T1000 (cell line): ENCODE data around the gene CTSE.
"Not testable (repeated sequence)": the region's sequence is repeated elsewhere in the genome, so short reads cannot be mapped to it uniquely, and the experiment has no call there.

Experiments
- DNase-seq: peaks from one replicate; lab custom pipeline; 2025; ENCODE audit warnings: mixed read lengths; lab: John Stamatoyannopoulos, UW

CTSE gene

GRCh38 chr1:206023695-206024094 lies at the start of gene CTSE:
CTSE (minus strand) TSS chr1:206023895; CDS start chr1:206023791, 104 bp downstream.
- DNase-seq = no peak

DNA sequence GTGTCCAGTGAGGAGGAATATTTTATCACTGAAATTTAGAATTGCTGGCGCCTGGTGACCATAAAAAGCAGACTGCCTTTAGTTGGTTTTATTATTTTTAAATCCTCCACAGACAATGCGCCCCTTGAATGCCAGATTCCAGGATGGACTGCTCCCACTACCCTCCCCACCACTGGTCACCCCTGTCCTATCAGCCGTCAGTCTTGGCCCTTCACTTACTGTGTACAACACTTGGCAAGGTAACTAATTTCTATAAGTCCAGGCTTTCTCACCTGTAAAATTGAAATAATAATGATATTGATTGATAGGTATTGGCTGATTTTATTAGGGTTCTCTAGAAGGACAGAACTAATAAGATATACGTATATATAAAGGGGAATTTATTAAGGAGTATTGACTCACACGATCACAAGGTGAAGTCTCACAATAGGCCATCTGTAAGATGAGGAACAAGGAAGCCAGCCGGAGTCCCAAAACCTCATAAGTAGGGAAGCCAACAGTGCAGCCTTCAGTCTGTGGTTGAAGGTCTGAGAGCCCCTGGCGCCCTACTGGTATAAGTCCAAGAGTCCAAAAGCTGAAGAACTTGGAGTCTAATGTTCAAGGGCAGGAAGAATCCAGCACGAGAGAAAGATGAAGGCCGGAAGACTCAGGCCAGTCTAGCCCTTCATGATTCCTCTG lies 47.1 kb upstream of the CTSE start:
- no peak for DNase-seq

GRCh38 chr1:206068314-206068713 lies 44.6 kb upstream of the CTSE start:
- no peak for DNase-seq

DNA sequence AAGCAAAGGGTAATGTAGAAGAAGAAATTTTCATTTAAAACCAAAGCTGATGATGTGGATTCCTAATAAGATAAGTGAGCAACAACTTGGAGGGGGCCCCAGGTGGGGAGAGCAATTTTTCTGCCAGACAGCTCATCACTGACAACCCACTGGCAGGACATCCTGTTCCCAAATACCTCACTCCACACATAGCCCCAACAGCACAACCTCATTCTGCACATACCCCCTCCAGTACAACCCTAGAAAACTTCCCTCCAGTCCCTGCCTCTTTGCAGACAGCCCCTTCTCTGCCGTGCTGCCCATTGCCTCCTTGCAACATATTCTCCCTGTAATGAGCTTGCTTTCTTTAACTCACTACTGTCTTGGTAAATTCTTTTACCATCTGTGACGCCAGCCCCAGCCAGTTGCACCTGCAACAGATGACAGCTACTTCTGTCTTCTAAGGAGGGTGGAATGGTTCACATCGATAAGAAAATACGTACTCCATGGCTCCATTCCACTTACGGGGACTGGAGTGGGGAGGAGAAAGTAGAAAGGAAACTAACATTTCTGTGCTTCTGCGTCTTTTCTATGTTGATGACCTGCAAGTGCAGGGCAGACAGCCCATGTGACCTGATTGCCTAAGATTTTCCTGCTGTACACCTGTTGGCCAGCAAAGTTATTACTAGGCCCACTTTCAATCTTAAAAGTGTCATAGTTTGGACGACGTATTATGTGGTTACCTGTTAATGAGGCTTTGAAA lies 44.0 kb upstream of the CTSE start:
- DNase-seq = no peak

- no peak for DNase-seq
Measured at GRCh38 chr1:206066479-206067171, 42.9 kb upstream of the CTSE start.

DNA sequence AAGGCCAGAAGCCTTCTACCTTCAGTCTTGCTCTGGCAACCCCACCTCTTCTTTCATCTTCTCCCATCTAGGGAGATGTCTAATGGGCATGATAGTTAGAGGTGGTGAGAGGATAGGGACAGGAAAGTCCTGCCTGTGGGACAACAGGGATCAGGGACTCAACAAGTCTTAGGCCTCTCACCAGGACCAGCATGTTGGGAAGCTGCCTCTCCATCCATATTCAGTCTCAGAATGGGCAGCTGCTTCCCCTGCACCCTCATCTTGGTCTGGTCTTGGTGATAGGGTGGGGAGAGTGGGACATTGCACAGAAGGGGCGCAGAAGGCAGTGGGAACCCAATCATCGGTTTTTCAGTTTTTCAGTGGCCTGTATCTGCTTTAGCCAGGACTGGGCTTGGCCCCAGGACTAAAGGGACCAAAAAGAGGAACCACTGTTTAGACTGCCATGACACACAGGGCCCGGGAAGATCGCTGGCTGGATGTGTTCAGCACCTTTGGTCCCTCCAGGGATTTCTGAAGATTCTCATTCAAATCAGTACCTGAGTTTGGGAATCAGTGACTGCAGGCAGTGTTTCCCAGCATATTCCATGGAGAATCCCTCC lies 42.0 kb upstream of the CTSE start:
- DNase-seq = no peak

DNA sequence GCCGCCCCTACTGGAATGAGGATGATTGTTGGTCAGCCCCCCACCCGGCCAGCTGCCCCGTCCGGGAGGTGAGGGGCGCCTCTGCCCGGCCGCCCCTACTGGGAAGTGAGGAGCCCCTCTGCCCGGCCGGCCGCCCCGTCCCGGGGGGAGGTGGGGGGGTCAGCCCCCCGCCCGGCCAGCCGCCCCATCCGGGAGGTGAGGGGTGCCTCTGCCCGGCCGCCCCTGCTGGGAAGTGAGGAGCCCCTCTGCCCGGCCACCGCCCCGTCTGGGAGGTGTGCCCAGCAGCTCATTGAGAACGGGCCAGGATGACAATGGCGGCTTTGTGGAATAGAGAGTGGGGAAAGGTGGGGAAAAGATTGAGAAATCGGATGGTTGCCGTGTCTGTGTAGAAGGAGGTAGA lies 40.8 kb upstream of the CTSE start:
- not testable (repeated sequence) for DNase-seq

DNA sequence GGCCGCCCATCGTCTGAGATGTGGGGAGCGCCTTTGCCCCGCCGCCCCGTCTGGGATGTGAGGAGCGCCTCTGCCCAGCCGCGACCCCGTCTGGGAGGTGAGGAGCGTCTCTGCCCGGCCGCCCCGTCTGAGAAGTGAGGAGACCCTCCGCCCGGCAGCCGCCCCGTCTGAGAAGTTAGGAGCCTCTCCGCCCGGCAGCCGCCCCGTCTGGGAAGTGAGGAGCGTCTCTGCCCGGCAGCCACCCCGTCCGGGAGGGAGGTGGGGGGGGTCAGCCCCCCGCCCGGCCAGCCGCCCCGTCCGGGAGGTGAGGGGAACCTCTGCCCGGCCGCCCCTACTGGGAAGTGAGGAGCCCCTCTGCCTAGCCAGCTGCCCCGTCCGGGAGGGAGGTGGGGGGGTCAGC lies 40.3 kb upstream of the CTSE start:
- not testable (repeated sequence) for DNase-seq

GRCh38 chr1:206062464-206062863 lies 38.8 kb upstream of the CTSE start:
- DNase-seq = no peak

DNA sequence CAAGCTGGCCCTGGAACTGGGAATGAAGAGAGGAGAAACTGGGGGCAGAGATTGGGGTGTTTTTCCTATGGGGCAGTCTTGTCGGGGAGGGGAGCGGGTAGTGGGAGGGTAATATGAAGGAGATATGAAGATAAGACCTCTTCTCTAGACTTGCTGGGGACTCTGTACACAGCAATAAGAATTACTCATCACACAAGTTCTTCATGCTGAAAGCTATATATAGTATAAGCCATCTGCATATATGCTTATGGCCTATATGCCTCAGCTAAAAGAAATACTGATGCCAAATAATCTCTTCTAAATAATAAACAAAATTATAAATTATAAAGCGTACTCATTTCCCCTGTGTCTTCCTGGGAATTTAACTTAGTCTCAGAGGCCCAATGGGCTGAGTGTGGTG lies 37.1 kb upstream of the CTSE start:
- DNase-seq = no peak

GRCh38 chr1:206059355-206059915 lies 35.7 kb upstream of the CTSE start:
- no peak for DNase-seq

DNA sequence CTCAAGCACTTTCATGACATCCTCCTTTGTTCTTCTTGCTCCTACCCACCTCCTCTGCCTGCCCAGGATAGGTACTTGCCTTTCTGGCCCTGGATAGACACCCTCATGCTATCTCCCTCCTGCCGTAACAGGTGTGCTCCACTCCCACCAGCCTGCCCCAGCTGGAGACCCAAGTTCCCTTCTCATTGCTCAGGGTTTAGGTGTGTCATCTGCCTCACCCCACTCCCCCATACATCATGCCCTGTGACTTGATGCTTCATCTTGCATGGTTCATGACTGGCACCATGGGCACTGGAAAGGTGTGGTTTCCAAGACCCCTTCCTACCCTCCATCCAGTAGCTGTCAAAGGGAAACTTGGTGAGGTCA lies 35.2 kb upstream of the CTSE start:
- no peak for DNase-seq

GRCh38 chr1:206058289-206058926 lies 34.7 kb upstream of the CTSE start:
- not testable (repeated sequence) for DNase-seq

DNA sequence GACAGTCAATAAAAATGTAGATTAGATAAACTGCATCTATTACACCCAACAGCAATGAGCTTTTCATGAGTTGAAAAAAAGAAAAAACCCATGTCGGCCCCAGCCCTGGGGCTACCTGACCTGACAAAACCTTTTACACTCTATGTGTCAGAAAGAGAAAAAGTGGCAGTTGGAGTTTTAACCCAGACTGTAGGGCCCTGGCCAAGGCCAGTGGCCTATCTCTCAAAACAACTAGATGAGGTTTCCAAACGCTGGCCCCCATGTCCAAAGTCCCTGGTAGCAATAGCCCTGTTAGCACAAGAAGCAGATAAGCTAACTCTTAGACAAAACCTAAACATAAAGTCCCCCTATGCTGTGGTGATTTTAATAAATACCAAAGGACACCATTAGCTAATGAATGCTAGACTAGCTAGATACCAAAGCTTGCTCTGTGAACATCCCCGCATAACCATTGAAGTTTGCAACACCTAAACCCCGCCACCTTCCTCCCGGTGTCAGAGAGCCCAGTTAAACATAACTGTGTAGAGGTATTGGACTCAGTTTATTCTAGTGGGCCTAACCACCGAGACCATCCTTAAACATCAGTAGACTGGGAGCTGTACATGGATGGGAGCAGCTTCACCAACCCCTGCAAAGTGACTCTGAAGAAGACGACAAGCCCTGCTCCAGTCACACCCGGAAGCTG lies 32.1 kb upstream of the CTSE start:
- DNase-seq = not testable (repeated sequence)

GRCh38 chr1:206055069-206055625 lies 31.5 kb upstream of the CTSE start:
- not testable (repeated sequence) for DNase-seq

GRCh38 chr1:206053616-206054015 lies 29.9 kb upstream of the CTSE start:
- not testable (repeated sequence) for DNase-seq

DNA sequence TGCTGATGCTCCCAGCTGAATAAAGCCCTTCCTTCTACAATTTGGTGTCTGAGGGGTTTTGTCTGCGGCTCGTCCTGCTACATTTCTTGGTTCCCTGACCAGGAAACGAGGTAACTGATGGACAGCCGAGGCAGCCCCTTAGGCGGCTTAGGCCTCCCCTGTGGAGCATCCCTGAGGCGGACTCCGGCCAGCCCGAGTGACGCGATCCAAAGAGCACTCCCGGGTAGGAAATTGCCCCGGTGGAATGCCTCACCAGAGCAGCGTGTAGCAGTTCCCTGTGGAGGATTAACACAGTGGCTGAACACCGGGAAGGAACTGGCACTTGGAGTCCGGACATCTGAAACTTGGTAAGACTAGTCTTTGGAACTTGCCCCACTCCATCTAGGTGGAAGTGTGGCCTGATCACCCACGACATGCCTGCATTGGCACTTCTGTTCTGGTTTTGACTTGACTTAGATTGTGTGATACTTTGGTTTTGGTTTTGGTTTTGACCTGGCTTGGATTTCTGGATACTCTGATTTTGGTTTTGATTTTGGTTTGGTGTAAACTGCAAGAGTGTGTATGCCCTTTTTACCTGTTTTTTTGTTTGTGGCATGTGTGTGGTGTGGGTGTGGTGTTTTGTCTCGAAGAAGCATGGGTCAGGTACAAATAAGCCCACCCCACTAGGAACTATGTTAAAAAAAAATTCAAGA lies 29.4 kb upstream of the CTSE start, which contains the start of gene RHEX:
Gene RHEX (plus strand): TSS at position 255 of the 692 bp plus-strand sequence. CDS start 44,656 bp downstream, outside the sequence.
- DNase-seq = not testable (repeated sequence)

DNA sequence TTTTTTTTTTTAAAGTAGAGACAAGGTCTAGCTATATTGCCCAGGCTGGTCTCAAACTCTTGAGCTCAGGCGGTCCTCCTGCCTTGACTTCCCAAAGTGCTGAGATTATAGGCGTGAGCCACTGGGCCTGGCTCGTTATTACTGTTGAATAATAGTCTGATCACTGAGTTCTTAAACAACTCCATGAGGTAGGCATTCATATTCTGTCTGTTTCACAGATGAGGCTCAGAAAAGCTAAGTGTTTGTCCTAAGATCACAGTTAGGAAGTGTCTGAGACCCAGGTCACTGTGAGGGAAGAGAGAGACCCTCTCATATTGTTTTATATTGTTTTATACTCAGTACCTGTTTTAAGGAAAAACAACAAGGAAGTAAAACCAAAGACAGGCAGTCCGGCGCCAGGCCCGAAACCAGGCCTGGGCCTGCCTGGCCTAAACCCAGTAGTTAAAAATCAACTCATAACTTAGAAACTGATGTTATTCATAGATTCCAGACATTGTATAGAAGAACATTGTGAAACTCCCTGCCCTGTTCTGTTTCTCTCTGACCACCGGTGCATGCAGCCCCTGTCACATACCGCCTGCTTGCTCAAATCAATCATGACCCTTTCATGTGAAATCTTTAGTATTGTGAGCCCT lies 28.7 kb upstream of the CTSE start:
- not testable (repeated sequence) for DNase-seq

- DNase-seq = no peak
Measured at GRCh38 chr1:206050655-206051235, 27.1 kb upstream of the CTSE start.
